HG02571 (cell line): ENCODE results near the gene NSG1.

Experiments used
- ATAC-seq: cut with Tn5 transposase; IDR thresholded peaks from one replicate; pipeline ENCODE4 v1.9.1; 2021; ENCODE audit warnings: mild to moderate bottlenecking, moderate library complexity; ENCODE audit not compliant: unreplicated experiment

The NSG1 gene

DNA sequence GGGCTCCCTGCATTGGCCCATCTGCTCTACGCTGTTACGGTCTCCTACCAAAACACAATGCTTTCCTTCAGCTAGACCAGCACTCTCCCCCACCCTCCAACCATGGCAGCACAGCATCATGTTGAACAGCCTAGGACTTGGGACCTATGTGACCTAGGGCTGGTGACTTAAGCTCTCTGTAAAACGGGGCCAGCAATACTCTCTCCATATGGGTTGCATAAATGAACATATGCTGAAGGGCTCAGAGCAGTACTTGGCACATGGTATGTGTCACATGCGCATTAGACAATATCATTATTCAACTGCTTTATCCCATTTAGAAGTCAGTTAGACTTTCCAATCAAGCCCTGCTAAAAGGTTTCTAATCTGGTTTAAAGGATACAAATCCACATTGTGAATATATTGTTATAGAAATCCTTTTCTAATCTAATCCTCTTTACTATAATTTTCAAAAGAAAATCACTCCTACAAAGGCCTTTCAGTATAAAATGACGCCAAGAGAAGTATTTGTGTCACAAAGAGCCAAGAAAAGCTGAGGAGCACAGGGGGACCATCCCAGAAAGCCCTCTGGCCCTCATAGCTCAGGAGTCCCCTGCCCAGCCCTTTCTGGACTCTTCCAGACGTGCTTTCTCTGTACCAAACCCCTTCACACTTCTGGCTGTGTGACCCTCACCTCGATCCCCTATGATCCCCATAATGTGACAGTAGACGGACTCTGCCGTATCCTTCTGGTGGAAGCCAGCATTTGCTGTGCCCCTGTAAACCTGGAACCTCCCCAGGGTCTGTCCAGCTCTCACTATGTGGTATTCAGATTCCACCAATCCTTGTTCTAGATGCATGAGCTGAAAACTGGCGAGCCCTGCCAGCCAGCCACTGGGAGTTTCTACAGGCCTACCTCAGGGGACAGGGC is 42.3 kb downstream of the NSG1 start:
- ATAC-seq, result no peak

DNA sequence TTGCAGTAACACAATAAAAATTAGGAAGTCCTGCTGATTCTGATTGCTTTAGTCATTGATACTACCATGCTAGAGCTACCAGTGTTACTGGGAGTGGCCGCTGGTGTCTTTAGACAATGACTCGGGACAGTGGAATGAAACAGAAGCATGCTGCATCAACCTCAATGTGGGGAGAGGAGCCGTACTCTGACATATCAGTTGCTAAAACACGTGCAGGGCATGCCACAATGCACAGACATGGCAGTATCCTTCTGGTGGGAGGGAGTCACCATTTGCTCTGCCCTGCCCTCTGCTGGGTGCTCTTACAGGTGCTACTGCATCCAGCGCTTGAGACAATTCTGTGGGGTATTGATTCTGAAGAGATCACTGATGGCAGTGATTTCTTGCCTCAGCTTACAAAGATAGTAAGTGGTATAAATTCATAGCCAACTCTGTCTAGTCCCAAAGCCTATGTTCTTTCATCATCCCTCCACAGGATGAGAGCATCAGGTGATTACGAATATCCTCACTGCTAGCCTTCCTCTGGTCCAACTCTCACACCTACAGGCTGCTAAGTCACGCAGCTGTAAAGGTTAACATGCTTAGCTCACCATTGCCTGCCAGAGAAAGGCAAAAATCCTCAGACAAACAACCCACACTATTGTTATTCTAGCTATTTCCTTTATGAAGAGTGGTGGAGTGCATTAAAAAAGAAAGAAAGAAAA is 43.7 kb downstream of the NSG1 start:
- no peak for ATAC-seq

DNA sequence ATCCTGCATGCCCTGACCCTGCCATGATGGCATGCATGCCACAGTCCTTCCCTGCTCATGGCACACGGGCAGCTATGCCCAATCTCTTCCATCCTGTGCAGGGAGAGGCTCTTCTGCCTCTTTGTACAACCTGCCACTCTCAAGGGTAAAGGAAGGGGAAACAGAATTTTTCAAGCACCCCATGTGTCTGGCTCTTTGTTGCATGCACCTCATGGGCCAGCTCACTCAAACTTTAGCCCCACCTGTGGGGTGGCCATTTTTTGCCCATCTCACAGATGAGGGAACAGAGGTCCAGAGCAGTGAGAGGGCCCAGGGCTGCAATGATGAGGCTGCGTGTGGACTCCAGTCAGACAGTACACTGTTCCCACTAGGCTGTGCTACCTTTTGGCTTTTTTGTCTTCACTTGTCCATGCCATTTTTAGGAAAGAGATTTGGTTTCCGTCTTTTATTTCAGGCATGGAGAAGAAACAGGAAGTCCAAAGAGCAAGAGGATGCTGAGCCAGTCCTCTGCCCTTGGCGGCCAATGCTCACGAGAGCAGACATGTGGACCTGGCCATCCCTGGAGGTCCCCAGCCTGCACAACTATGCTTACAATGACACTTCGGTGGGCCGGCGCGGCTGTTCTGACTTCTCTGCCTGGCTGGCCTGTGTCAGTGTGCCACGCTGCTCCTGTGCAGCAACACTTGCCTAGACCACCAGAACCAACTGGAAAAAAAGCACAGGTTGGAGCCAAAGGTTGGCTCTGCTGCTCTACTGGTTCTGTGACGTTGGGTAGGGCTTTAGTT is 45.6 kb downstream of the NSG1 start:
- ATAC-seq, result no peak

DNA sequence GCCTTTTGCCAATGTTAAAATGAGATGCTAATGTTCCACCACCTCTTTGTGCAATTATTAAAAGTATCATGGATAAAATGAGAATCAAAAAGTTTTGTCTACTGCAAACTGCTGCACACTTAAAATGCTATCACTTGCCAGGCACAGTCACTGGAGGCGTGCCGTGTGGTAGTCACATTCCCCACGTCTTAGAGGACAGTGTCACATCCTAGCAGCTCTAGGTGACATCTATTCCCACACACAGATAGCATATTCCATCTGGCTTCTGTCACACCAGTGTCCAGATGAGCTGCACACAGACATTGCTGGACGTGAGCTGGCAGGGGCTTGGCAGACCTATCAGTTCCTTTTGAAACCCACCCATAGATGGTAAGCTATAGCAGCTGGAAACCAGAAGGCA is 47.0 kb downstream of the NSG1 start:
- ATAC-seq, result no peak

DNA sequence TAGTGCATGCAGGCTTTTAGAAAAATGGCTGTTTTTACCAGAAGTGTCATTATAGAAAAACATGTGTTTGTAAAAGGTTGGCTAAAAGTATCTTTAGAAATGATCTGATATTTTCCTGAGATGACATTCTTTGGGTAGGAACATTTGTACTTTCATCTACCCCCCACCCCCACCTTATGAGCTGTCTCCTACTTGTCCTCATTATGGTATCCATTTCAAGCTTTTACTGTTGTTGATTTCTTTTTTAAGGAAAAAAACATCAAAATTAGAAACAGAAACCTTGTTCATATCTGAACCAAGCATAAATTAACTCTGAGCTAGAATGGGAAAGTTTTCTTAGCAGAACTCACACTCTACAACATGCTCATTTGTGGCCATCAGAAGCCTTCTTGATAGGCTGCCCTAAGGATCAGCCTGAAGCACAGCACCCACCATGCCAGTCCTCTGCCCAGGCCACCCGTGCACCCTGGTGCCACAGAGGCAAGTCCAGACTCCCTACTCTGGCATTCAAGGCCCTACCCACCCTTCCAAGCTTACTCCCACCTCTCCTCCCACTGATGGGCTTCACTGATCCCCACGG is 49.4 kb downstream of the NSG1 start:
- ATAC-seq, result no peak

DNA sequence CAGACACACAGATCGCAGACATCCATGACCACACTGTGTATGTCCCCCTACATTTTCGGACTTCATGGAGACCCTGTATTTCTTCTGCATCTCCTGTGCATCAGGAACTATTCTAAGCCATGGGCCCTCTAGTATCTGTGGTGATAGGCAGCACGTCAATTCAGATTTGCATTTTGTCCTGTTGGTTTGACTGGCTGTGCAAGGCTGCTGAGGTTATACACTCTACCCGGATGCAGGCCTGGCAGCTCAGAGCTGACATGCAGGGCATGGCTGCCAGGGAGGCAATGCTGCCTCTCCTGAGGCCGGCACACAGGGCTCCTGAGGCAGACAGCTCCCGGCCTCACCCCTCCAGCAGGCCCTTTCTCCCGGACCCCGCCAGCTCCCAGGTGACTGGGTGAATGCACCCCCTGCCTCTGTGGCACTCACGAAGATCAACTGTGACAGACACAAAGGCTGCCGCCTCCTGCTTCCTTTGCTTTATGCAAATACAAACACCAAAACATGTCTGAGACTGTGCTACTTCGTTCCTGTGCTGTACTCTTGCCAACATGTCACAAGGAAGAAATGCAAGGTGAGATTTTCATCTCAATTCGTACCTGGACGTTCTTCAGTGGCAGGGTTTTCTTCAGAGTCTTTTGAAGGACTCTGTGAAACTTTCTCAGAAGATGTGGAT is 51.0 kb downstream of the NSG1 start:
- no peak for ATAC-seq

DNA sequence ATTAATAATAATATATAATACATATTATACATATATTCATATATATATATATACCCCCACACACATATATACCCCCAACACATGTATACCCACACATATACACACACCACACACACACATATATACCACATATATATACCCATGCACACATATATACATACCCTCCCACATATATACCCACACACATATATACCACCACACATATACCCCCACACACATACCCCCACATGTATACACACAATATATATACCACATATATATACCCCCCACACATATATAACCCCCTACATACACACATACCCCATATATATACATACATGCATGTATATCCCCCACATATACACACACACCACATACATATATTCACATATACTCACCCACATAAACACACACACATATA is 52.0 kb downstream of the NSG1 start:
- ATAC-seq, result no peak

DNA sequence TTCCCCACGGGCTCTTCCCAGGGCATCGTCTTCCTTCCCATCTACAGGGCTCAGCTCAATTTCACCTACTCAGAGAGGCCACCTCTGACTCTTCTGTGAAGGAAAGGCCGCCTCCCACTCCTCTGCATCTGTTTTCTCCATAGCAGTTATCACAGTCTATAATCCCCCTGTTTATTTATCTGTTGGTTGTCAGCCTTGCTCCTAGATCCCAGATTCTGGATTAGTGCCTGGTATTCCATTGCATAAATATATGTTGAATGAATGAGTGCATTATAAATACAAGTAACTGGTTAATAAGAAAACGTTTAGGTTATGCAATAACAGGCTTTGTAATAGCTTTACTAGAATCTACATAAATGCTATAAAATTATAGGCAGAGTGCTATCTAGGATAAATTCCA is 52.9 kb downstream of the NSG1 start:
- ATAC-seq, result no peak

DNA sequence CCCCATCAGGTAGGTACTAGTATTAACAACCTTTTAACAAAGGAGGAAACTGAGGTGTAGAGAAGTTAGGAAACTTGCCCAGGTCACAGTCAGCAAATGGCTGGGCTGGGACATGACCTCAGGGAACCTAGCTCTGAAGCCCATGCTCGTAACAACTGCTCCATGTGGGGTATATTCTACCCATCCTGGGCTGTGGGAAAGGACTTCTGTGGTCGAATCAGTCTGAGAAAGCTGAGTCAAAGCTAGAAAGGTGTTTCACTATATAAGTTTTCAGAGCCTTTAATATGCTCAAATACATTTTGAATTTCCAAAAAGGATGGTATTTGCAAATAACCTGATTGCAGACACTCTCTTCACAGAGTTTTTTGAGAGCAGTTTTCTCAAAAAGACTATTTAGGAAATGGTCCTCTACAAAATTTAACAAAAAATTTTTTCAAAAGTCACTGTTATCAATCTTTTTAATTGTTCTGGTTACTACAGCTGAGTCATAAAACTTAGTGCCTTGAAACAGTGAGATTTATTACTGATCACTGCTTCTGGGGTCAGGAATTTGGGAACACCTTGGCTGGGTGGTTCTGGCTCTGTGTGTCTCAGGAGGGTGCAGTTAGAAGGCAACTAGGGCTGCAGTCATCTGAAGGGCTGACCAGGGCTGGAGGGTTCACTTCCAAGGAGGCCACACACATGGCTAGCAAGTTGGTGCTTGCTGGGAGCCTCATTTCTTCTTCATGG is 53.6 kb downstream of the NSG1 start:
- no peak for ATAC-seq

DNA sequence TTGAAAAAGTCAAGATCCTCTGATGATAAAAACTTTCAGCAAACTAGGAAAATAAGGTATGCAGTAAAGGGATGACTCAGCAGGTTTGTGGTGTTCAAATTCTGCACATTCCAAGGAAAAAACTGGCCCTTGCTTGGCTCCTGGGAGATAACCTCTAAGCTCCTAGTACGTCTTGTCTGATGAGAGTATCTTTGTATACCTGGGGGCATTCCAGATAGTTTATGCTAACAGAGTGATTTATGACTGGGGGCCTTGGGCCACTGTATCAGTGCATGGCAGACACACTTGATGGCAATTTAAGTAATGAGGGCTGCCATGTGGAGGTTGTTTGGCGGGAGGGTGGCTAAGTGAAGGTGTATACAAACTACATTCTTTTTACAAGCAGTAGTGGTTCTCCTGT is 56.9 kb downstream of the NSG1 start:
- no peak for ATAC-seq

DNA sequence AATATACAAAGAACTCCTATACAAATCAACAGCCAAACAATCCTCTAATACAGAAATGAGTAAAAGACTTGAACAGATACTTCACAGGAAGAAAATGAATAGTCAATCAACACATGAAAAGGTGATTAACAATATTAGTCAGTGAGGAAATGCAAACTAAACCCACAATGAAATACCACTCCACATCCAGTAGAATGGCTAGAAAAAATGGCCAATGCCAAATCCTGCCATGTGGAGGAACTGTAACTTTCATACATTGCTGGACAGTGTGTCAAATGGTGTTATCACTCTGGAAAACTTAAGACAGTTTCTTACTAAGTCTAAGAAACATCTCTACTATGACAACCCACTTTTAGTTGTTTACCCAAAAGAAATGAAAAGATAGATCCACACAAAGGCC is 59.5 kb downstream of the NSG1 start:
- ATAC-seq, result no peak

DNA sequence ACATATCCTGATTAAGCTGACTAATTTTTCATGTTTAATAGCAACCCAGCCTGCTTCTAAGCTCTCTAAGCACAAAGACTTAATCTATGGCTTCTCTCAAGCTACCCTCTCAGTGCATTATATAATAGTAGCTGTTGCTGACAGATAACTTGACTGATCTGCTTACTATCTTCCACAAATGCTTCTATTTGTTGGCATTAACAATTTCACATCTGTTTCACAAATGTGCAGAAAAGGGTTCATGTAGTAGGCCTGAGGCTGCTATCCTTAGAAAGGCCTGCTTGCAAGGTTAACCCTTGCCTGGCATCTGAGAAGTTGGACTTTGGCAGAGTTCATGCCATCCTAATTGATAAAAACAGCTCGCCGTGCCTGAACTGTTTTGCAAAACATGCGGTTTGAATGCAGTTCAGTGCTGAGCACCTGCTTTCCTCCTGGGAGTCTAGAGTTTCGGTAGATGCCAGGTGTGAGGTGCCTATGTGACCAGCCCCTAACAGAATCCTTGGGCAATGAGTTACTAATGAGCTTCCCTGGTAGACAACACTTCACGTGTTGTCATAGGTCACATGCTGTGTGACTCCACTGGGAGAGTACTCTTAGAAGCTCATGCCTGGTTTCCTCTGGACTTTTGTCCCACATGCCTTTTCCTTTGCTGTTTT is 68.4 kb downstream of the NSG1 start:
- ATAC-seq, result peak; percentile 83

DNA sequence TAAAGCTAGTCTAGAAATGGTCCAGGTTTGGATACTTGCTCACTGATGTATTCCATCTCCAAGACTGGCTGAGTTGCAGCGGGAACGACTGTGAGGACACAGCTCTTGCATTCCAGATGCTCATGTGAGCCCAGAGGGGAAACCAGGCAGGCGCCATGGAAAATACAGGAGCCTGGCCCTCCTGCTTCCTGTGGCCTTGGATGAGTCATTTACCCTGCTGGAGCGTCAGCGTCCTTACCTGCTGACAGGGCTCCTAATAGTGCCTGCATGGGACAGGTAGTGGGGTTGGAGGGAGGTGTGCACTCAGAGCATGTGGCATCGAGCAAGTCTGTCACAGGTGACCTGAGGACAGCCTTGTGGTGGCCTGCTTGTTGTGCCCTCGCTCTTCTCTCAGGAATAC is 69.4 kb downstream of the NSG1 start:
- no peak for ATAC-seq

DNA sequence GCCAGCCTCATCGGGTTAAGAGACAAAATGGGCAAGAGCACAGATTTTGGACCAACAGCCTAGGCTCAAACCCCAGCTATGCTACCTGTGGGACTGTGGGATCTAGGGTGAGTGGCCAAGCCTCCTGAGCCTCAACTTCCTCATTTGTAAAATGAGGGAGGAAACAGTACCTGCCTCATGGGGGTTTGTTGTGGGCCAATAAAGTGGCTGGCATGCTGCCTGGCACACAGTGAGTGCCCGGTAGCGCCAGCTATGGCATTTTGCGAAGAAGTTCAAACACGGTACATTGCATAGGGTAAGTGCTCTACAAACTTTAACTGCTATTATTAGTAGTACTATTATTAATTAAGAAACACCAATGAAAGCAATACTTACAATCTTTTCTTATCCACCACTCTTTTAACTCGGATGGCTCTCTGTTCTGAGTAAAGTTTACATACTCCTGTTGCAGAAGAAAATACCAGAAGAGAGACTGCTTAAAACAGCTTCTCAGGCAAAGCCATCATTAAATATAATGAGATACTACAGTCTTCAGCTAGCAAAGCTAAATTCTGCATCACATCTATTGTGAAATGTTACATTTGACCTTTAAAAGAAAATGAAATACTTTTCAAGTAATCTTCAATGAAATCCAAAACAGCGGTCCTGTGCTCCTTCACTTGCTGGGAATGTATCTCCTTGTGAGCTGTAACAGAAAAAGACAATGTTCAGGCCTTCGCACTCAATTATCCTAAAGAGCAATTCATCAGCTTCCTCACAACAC is 70.1 kb downstream of the NSG1 start:
- ATAC-seq, result no peak

DNA sequence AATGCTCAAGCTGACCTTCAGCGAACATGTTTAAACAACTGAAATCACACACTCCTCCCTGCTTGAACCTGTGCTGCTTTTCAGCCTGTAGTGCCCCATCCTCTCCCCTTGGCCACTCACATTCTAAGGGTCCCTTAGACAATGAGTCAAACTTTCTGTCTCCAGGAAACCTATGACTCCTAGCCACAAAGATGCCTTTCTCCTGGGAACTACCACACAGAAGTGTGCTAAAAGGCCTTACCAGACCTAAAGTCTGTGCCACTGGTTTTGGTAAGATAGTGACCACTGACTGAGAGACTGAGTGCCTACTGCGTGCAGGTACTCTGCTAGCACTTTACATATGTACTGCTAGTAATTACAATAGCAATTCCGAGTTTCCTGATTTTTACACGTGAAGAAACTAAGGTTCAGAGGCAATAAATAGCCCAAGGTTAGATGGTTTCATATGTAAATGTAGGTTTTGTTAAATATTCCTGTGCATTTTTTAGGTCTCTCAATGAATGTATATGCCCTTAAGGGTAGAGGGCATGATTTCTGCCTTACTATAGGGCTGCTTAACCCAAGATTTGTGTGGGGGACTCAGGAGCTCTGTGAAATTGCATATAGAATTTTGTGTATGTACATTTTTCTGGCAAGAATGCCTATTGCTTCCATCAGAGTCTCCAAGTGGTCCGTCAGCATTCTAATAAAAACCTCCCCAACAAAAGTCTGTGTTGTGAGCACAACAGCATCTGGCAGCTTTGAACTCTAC is 71.1 kb downstream of the NSG1 start:
- ATAC-seq, result no peak

DNA sequence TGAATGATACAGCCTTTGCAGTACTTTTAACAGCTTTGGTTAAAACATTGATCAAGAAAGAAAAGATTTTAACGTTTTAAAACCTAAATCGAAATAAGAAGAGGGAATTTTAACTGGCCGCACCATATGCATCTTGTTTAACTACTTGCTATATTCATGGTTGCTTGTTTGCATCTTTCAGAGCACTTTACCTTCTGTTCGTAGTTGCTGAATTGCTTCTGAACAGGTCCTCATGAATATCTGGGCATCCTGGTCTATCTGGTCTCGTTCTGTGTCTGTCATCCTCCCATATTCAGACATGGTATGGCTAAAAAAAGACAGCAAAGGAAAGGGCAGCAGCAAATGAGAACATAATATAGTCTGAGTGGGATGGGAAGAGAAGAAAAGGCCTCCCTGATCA is 72.3 kb downstream of the NSG1 start:
- ATAC-seq, result no peak

DNA sequence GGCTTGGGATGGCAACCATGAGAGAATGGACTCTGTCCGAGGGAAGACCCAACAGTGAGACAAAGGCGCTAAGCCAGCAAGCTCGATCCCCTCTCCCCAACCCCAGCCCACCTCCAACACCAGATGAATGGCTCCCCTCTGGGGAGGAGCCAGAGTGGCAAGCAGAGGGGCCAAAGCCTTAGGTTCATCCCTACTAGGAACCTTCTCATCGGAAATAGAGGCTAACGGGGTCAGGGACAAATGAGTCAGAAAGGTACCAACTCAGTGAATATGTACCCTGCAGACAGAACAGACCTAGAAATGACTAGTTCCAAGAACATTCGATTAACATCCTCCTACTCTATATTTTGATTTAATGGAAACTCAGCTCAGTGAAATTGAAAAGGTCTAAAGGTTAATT is 73.9 kb downstream of the NSG1 start:
- no peak for ATAC-seq

DNA sequence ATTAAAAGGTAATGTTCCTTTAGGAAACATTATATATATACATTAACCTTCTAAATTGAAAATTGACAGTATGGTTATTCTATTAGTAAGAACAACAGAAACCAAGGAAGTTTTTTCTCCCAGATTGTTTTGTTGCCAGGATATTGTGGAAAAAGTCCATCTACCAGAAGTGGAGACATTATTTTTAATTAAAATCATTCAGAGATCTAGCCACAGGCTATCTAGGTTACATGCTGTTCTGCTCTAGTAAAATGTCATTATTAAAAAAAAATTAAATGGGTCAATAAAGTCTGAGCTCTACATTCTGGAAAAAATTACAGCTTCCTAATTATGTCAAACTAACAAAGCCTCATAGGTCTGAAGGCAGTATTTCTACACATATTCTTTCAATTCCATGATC is 74.3 kb downstream of the NSG1 start:
- no peak for ATAC-seq
